ENCODE data around the gene FOXA3.
"Not testable (repeated sequence)": the region's sequence is repeated elsewhere in the genome, so short reads cannot be mapped to it uniquely, and the experiment has no call there.

Gene FOXA3

GRCh38 chr19:45876411-45877197 is 12.5 kb downstream of the FOXA3 start:
- DNase-seq = no peak

GRCh38 chr19:45878043-45878794 is 14.1 kb downstream of the FOXA3 start:
- DNase-seq = no peak

GRCh38 chr19:45879055-45879454 is 14.9 kb downstream of the FOXA3 start:
- DNase-seq = no peak

DNA sequence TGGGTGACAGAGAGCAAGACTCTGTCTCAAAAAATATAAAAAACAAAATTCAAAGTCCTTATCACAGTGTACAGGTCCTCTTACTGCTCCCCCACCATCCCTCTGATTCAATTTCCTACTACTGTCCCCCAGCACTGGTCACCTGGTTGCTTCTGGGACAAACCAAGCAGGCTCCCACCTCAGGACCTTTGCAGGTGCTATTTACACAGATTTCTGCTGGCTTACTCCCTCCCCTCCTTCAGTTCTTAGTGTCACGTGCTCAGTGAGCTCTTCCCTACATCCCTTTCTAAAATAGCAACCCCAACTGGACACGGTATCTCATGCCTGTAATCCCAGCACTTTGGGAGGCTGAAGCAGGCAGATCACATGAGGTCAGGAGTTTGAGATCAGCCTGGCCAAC is 15.8 kb downstream of the FOXA3 start:
- no peak for DNase-seq

GRCh38 chr19:45881082-45881908 is 17.2 kb downstream of the FOXA3 start:
- no peak for DNase-seq

DNA sequence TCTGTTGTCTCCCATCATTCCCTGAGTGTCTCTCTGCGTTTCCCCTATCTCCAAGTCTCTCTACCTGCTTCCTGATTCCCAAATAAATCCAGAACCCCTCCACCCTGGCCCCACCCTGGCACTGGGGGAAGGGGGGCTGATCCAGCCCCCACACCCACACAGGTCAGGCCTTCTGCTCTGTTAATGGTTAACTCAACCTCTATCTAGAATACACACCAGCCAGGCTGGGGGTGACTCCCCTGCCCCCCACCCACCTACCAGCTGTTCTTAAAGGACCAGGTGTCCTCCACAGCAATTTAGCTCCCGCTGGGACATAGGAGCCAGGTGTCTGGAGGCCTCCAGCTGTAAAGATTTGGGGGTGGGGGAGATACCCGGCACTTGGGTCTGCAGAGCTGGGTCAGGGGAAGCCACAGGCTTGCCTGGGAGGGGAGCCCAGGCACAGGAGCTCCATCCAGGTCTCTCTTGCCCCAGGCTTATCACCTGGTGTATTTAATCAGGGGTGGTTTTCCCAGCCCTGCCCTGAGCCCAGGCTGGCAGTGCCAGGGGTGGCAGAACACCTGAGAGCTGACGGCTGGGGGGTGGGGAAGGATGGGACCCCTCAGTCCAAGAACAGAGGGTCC is 17.9 kb downstream of the FOXA3 start:
- no peak for DNase-seq

DNA sequence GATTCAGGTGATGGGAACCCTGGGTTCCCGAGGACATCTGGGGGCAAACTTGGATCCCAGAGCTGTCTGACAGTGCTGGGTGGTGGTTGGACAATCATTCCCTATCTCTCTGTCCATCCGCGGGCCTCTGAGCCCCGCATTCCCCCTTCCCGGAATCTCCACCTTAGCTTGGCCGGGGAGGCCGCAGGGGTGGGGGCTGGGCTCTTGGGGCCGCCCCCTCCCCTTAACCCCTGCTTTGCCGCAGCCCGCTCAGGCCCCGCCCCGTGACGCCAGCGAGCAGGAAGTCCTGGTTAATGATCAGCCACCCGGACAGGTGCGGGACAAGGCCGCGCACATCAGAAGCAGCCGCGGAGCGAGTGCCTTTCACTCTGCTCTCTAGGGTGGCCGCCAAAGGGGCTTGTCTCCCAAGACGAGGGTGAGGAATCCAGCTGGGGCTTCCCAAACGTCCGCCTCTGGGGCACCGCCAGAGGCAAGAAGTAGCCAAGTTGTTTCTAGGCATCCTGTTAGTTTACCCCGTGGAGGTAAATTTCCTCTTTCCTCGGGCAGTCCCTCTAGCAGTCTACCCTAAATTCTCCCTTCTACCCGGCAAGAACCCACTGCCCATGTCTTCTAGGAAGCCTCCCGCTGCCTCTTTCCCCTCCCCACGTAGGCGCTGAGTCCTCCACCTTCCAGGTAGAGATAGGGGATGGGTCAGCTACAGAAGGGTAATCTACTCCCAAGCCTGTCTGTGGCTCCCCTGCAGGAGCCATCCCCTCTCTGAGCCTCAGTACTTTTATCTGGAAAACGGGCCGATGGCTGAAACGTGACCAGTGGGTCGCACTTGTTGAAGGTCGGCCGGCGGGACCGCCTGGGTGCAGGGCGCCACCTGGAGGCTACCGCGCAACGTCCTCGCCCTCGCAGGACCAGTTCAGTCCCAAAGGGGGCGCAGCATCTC is 18.8 kb downstream of the FOXA3 start:
- no peak for DNase-seq

GRCh38 chr19:45883586-45883880 is 19.4 kb downstream of the FOXA3 start:
- DNase-seq = no peak

DNA sequence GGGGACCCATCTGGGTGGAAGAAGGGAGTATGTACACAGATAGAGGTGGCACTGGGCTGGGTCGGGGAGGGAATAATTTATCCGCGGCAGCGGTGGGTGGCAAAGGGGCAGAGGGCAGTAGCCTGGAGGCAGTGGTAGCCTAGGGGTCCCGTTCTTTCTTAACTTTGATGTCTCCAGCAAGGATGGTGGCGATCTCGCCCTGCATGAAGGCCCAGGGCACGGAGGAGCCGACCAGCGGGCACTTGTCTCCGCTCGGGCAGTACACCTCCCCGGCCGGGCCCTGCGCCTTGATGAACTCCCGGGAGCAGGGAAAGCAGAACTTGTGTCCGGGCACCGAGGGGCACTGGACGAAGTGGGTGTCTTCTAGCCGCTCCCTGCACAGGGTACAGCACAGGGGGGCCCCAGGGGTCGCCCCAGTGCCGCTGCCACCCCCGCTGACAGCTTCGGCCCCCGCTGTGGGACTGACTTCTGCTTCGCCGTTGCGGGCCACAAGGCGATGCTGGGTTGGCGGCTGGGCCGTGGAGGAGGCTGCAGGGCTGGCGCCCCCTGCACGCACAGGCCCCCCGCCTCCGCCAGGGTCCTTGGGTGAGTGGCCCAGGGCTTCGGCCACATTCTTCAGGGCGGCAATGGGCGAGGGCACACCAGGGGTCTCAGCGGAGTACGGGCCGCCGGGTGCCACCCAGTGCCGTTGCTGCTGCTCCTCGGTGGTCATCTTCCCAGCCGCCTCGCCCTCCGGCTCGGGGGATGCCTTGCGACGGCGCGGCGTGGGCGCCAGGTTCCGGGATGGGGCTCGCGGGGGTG is 20.0 kb downstream of the FOXA3 start:
- DNase-seq = no peak

- no peak for DNase-seq
Measured at GRCh38 chr19:45884682-45885555, 20.8 kb downstream of the FOXA3 start.

- peak; percentile 23 for DNase-seq
Measured at GRCh38 chr19:45885556-45886426, 21.7 kb downstream of the FOXA3 start, which contains the start of gene IRF2BP1. IRF2BP1 (minus strand) TSS chr19:45886141; CDS start chr19:45885774, 367 bp downstream.

- DNase-seq = peak; percentile 54
Measured at GRCh38 chr19:45886427-45887199, 22.5 kb downstream of the FOXA3 start.

DNA sequence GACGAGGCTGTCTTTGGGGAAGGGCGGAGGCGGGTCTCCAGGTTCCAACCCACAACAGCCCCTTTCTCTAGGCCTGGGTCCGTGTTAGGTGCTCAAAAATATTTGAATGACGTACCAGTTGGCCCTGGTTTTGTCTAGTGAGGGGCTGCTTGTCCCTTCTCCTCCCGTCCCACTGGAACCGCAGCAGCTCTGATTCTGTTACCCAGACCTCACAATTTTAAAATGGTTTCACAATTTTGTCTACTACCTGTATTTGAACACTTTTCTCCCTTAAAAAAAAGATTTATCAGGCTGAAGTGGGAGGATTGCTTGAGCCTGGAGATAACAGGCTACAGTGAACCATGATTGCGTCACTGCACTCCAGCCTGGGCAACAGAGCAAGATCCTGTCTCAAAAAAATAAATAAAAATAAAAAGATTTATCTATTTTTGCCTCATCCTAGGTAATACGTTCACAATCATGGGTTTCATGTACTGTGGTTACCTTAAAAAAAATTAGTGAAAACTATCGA is 23.1 kb downstream of the FOXA3 start:
- DNase-seq = no peak

DNA sequence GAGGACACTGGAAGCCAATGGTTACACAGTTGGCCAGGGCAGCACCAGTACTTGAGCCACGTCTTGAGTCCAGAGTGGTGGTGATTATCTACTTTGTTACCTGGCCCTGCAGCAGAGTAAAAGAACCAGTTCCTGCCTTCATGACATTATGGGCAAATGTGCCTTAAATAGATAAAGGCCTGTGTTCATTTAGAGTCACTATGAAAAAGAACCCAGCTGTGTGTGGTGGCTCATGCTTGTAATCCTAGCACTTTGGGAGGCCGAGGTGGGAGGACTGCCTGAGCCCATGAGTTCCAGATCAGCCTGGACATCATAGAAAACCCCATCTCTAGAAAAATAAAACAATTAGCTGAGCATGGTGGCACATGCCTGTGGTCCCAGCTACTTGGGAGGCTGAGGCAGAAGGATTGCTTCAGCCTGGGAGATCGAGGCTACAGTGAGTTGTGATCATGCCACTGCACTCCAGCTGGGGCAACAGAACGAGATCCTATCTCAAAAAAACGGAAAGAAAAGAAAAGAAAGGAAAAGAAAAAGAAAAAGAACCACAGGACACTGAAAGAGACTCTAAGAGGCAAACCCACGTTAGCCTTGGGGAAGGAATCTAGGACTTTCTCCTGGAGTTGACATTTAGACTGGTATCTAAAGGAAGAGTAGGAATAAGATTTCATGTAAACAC is 25.2 kb downstream of the FOXA3 start:
- no peak for DNase-seq

DNA sequence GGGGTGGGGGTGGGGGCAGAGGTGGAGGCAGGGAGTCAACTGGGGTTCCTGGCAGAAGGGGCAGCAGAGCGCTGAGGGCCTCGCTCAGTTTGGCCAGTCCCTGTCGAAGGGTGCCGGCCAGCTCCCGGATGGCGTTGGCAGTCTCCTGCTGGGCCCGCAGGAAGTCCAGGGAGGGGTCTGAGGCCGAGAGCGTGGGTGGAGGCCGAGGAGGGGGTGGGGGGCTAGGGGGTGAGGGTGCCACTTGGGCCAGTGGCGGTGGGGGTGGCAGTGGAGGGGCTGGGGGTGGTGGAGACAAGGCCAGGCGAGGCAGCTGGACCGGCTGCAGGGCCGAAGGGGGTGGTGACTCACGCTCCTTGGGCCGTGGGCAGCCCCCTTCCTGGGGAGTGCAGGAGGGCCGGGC is 26.8 kb downstream of the FOXA3 start:
- DNase-seq = no peak

- no peak for DNase-seq
Measured at GRCh38 chr19:45895519-45895972, 31.4 kb downstream of the FOXA3 start.

GRCh38 chr19:45895983-45896599 is 32.0 kb downstream of the FOXA3 start:
- DNase-seq = not testable (repeated sequence)

Data from NCI-H524 treated with DMSO at 0.1 percent for 48 hours (cell line).